ENCODE measurements around the gene SNX20. TPM values are rescaled to one million over a fixed set of nuclear protein-coding genes. Genes with fewer than 3 reads are reported as not detected.

The SNX20 gene
- total and polyA plus RNA-seq, 10 donors, result 17.6 to 50.5 (median 31.5) TPM

- intact Hi-C loops (cut with DNase I; ENCODE audit: low total_unique reads), result no loop called here
- no peak for DNase-seq
- no peak overlapping the region for H3K4me3 ChIP-seq
- H3K9me3 ChIP-seq, result no peaks in the 10 kb centered on the region
- H3K4me1 ChIP-seq, result no peaks in the 10 kb centered on the region
- WGBS, 5 donors, result 70 to 86% (median 83%) methylated on average over 11 of the region's 11 CpGs
- no peak for TF ChIP-seq POLR2A (IDR thresholded peaks at IDR 0.05)
- no peak for TF ChIP-seq CTCF (IDR thresholded peaks at IDR 0.05 in 8 of 11, conservative IDR thresholded peaks at IDR 0.05 in 3 of 11)
- TF ChIP-seq POLR2AphosphoS5 (IDR thresholded peaks at IDR 0.05), result no peak
- H3K27me3 ChIP-seq (replicated peaks in 1 of 7), result no peaks in the 10 kb centered on the region
- no peaks in the 10 kb centered on the region for H3K36me3 ChIP-seq
- H3K27ac ChIP-seq, result no peak overlapping the region
Measured at GRCh38 chr16:50653633-50654519, 27.2 kb downstream of the SNX20 start.

GRCh38 chr16:50652836-50653425, 28.2 kb downstream of the SNX20 start:
- no peak overlapping the region for H3K4me3 ChIP-seq
- TF ChIP-seq POLR2AphosphoS5 (IDR thresholded peaks at IDR 0.05) (no peak), CTCF (IDR thresholded peaks at IDR 0.05 in 8 of 11, conservative IDR thresholded peaks at IDR 0.05 in 3 of 11) (no peak), POLR2A (IDR thresholded peaks at IDR 0.05) (no peak)
- no peaks in the 10 kb centered on the region for H3K4me1 ChIP-seq
- no peak overlapping the region for H3K27ac ChIP-seq
- no peaks in the 10 kb centered on the region for H3K9me3 ChIP-seq
- H3K36me3 ChIP-seq, result no peaks in the 10 kb centered on the region
- WGBS, 5 donors, result 77 to 85% (median 83%) methylated on average over 14 of the region's 14 CpGs
- intact Hi-C loops (cut with DNase I; ENCODE audit: low total_unique reads), result no loop called here
- no peaks in the 10 kb centered on the region for H3K27me3 ChIP-seq (replicated peaks in 1 of 7)
- no peak for DNase-seq

- 91 to 96% (median 96%) methylated on average over 3 of the region's 3 CpGs for WGBS, 5 donors
- Histone ChIP-seq H3K4me3 (no peak overlapping the region), H3K9me3 (no peaks in the 10 kb centered on the region), H3K27me3 (replicated peaks in 1 of 7) (no peaks in the 10 kb centered on the region), H3K4me1 (no peaks in the 10 kb centered on the region), H3K27ac (no peak overlapping the region), H3K36me3 (no peaks in the 10 kb centered on the region)
- DNase-seq, result no peak
- TF ChIP-seq POLR2A (IDR thresholded peaks at IDR 0.05), result no peak
- TF ChIP-seq CTCF (IDR thresholded peaks at IDR 0.05 in 8 of 11, conservative IDR thresholded peaks at IDR 0.05 in 3 of 11), result no peak
- TF ChIP-seq POLR2AphosphoS5 (IDR thresholded peaks at IDR 0.05), result no peak
- intact Hi-C loops (cut with DNase I; ENCODE audit: low total_unique reads), result no loop called here
Measured at GRCh38 chr16:50651835-50652438, 29.2 kb downstream of the SNX20 start.

- no peak for DNase-seq
- no peaks in the 10 kb centered on the region for H3K36me3 ChIP-seq
- no peaks in the 10 kb centered on the region for H3K4me1 ChIP-seq
- peaks cover 0 to 4% (median 0%) of the 10 kb centered on the region in 7 donors for H3K27me3 ChIP-seq (replicated peaks in 1 of 7)
- WGBS, 5 donors, result 79 to 88% (median 80%) methylated on average over 7 to 8 of the region's 8 CpGs
- H3K4me3 ChIP-seq, result no peak overlapping the region
- H3K9me3 ChIP-seq, result no peaks in the 10 kb centered on the region
- no peak for TF ChIP-seq POLR2AphosphoS5 (IDR thresholded peaks at IDR 0.05)
- TF ChIP-seq CTCF (IDR thresholded peaks at IDR 0.05 in 8 of 11, conservative IDR thresholded peaks at IDR 0.05 in 3 of 11), result no peak
- no peak for TF ChIP-seq POLR2A (IDR thresholded peaks at IDR 0.05)
- H3K27ac ChIP-seq, result no peak overlapping the region
- intact Hi-C loops (cut with DNase I; ENCODE audit: low total_unique reads), result no loop called here
Measured at GRCh38 chr16:50646345-50646744, 34.8 kb downstream of the SNX20 start.

Measured in spleen (tissue), 11 donors.